Dermis microvascular lymphatic vessel endothelial cell (primary cell): ENCODE data around the gene BBC3. TPM values are rescaled to one million over a fixed set of nuclear protein-coding genes. Genes with fewer than 3 reads are reported as not detected.
"Not testable (repeated sequence)": the region's sequence is repeated elsewhere in the genome, so short reads cannot be mapped to it uniquely, and the experiment has no call there.

Experiments
- DNase-seq, 2 donors: peaks; one replicate each; pipeline versions ENCODE4 v3.0.0 to v3.0.0-alpha.2; 2010; ENCODE audit warnings: low read depth in 2 of 2
- total RNA-seq: library from RNA; depleted of rRNA; stranded (reverse); fragments of >200 nt; gene quantifications from 2 replicates; pipeline ENCODE4 v1.2.1, GENCODE V29; 2014

BBC3 gene
- total RNA-seq, 1 donor from 2014 or later = 15.0 TPM

GRCh38 chr19:47258434-47258833, 27.4 kb upstream of the BBC3 start:
- no peak for DNase-seq

- no peak for DNase-seq
Measured at GRCh38 chr19:47257411-47258169, 26.6 kb upstream of the BBC3 start.

- DNase-seq = peak; percentile 95 to 99
Measured at GRCh38 chr19:47256693-47257410, 25.9 kb upstream of the BBC3 start.

- peak; percentile 94 to 95 for DNase-seq
Measured at GRCh38 chr19:47255879-47256692, 25.1 kb upstream of the BBC3 start, which contains the start of gene CCDC9. TSS of gene CCDC9 (plus strand) at chr19:47256525. CDS start at chr19:47258401, 1,876 bp downstream.

GRCh38 chr19:47253970-47254369, 23.0 kb upstream of the BBC3 start:
- no peak for DNase-seq

GRCh38 chr19:47253467-47253881, 22.5 kb upstream of the BBC3 start:
- DNase-seq = no peak

GRCh38 chr19:47253016-47253415, 22.0 kb upstream of the BBC3 start:
- DNase-seq = not testable (repeated sequence)

- DNase-seq = peak in 1 of 2 donors; percentile 76
Measured at GRCh38 chr19:47247308-47247990, 16.4 kb upstream of the BBC3 start.

- DNase-seq = peak; percentile 93 to 99
Measured at GRCh38 chr19:47243776-47244547, 13.0 kb upstream of the BBC3 start.

- no peak for DNase-seq
Measured at GRCh38 chr19:47243364-47243775, 12.4 kb upstream of the BBC3 start.

- no peak for DNase-seq
Measured at GRCh38 chr19:47241919-47242577, 11.0 kb upstream of the BBC3 start.

- DNase-seq = peak in 1 of 2 donors; percentile 87
Measured at GRCh38 chr19:47240996-47241918, 10.3 kb upstream of the BBC3 start.

GRCh38 chr19:47240556-47240955, 9.6 kb upstream of the BBC3 start:
- no peak for DNase-seq

GRCh38 chr19:47239610-47240296, 8.8 kb upstream of the BBC3 start:
- DNase-seq = peak in 1 of 2 donors; percentile 80

GRCh38 chr19:47239152-47239551, 8.2 kb upstream of the BBC3 start:
- no peak for DNase-seq

GRCh38 chr19:47236072-47236675, 5.2 kb upstream of the BBC3 start:
- DNase-seq = no peak

- DNase-seq = peak; percentile 64 to 81
Measured at GRCh38 chr19:47232422-47233211, 1.6 kb upstream of the BBC3 start.
